Fibroblast of lung (primary cell): ENCODE results near the gene NADK. TPM values are rescaled to one million over a fixed set of nuclear protein-coding genes. Genes with fewer than 3 reads are reported as not detected.

ENCODE experiments used
- DNase-seq, 2 donors: peaks; one replicate each; pipeline versions ENCODE4 v3.0.0 to v3.0.0-alpha.2; 2010; ENCODE audit warnings: low read depth in 2 of 2
- H2AFZ ChIP-seq: 2 replicates; pipeline ENCODE4 v1.5.1; 2012; ENCODE audit warnings: low read length, control low read depth, inconsistent platforms
- H3K27ac ChIP-seq: 2 replicates; pipeline ENCODE4 v1.5.1; 2011; ENCODE audit warnings: low read length, control low read depth; ENCODE audit not compliant: insufficient read depth
- H3K27me3 ChIP-seq: 2 replicates; pipeline ENCODE4 v1.5.1; 2011; ENCODE audit warnings: mild to moderate bottlenecking, low read length; ENCODE audit not compliant: control insufficient read depth, insufficient read depth
- H3K36me3 ChIP-seq: 2 replicates; pipeline ENCODE4 v1.5.1; 2011; ENCODE audit warnings: low read length; ENCODE audit not compliant: control insufficient read depth, insufficient read depth
- H3K4me1 ChIP-seq: 2 replicates; pipeline ENCODE4 v1.5.1; 2011; ENCODE audit warnings: low read length; ENCODE audit not compliant: control insufficient read depth, insufficient read depth; ENCODE audit errors: extremely low read depth
- H3K4me2 ChIP-seq: 2 replicates; pipeline ENCODE4 v1.5.1; 2011; ENCODE audit warnings: low read length, control low read depth; ENCODE audit not compliant: insufficient read depth; ENCODE audit errors: extremely low read depth
- H3K4me3 ChIP-seq, 4 experiments: fragments of 200-600 bp in 1 of 4; sonication (generic) in 1 of 4; replicated peaks in 1 of 4; 2 replicates each; pipeline ENCODE4 v1.5.1; 2011 to 2016; ENCODE audit warnings: low read length in 4 of 4, low read depth in 3 of 4, mild to moderate bottlenecking in 3 of 4, control low read depth in 2 of 4, inconsistent platforms in 1 of 4, mixed read lengths in 1 of 4; ENCODE audit not compliant: insufficient read depth in 1 of 4; ENCODE audit errors: control extremely low read depth in 1 of 4
- H3K79me2 ChIP-seq: 2 replicates; pipeline ENCODE4 v1.5.1; 2012; ENCODE audit warnings: mild to moderate bottlenecking, low read length, inconsistent platforms; ENCODE audit not compliant: control insufficient read depth, insufficient read depth
- H3K9ac ChIP-seq: 2 replicates; pipeline ENCODE4 v1.5.1; 2011; ENCODE audit warnings: mild to moderate bottlenecking, low read length, control low read depth; ENCODE audit not compliant: insufficient read depth
- H3K9me3 ChIP-seq: 2 replicates; pipeline ENCODE4 v1.5.1; 2012; ENCODE audit warnings: low read depth, low read length; ENCODE audit not compliant: control insufficient read depth, insufficient read depth
- H4K20me1 ChIP-seq: 2 replicates; pipeline ENCODE4 v1.5.1; 2011; ENCODE audit warnings: low read length; ENCODE audit not compliant: control insufficient read depth, insufficient read depth; ENCODE audit errors: extremely low read depth
- CTCF ChIP-seq, 2 donors: IDR thresholded peaks in 1 of 2; conservative IDR thresholded peaks in 1 of 2; 1 replicate in 1 of 2; 2 replicates in 1 of 2; pipeline ENCODE4 v1.5.1; 2011 to 2012; ENCODE audit warnings: low read length in 2 of 2, control low read depth in 1 of 2, inconsistent platforms in 1 of 2, low read depth in 1 of 2, mild to moderate bottlenecking in 1 of 2
- EZH2 ChIP-seq: IDR thresholded peaks from 2 replicates; pipeline ENCODE4 v1.5.1; 2012; ENCODE audit warnings: low read length, control low read depth, mild to moderate bottlenecking; ENCODE audit errors: missing control alignments
- polyA plus RNA-seq, 2 donors: library from polyadenylated mRNA; depleted of rRNA in 1 of 2; stranded (reverse) in 1 of 2; unstranded in 1 of 2; fragments of >200 nt; gene quantifications; 2 replicates each; pipeline ENCODE4 v1.2.1, GENCODE V29; 2011 to 2012; ENCODE audit warnings: missing spikeins in 1 of 2
- total RNA-seq: library from RNA; depleted of rRNA; stranded (reverse); fragments of >200 nt; gene quantifications from 2 replicates; pipeline ENCODE4 v1.2.1, GENCODE V29; 2014

The NADK gene
- total and polyA plus RNA-seq, 2 donors (not counting 1 experiment from before 2014, with no cell fraction given) = 32.7 to 35.0 TPM

GRCh38 chr1:1763657-1764621, 14.3 kb downstream of the NADK start:
- no peak overlapping the region for H3K27ac ChIP-seq

GRCh38 chr1:1761504-1762376, 16.5 kb downstream of the NADK start:
- H3K27me3 ChIP-seq = no peaks in the 10 kb centered on the region
- no peak overlapping the region for H3K9ac ChIP-seq
- DNase-seq = no peak
- H2AFZ ChIP-seq = no peak overlapping the region
- H3K27ac ChIP-seq = no peak overlapping the region
- H3K36me3 ChIP-seq = peaks cover 27% of the 10 kb centered on the region
- no peak for TF ChIP-seq CTCF (conservative IDR thresholded peaks at IDR 0.05 in 1 of 2, IDR thresholded peaks at IDR 0.05 in 1 of 2; ENCODE audit: low read depth in 1 of 2, low read length in 2 of 2)
- no peak for TF ChIP-seq EZH2
- no peaks in the 10 kb centered on the region for H3K9me3 ChIP-seq
- H4K20me1 ChIP-seq = no peaks in the 10 kb centered on the region
- H3K4me2 ChIP-seq = no peak overlapping the region
- H3K79me2 ChIP-seq = peaks cover 11% of the 10 kb centered on the region
- no peak overlapping the region for H3K4me3 ChIP-seq
- H3K4me1 ChIP-seq = no peaks in the 10 kb centered on the region

More at GRCh38 chr1:1763657-1764621, 14.3 kb downstream of the NADK start:
- Histone ChIP-seq H3K27me3 (no peaks in the 10 kb centered on the region), H3K4me3 (no peak overlapping the region), H3K36me3 (peaks cover 25% of the 10 kb centered on the region), H4K20me1 (no peaks in the 10 kb centered on the region), H3K9me3 (no peaks in the 10 kb centered on the region), H2AFZ (no peak overlapping the region), H3K4me2 (no peak overlapping the region), H3K9ac (no peak overlapping the region), H3K4me1 (no peaks in the 10 kb centered on the region), H3K79me2 (peaks cover 26% of the 10 kb centered on the region)
- TF ChIP-seq EZH2 (no peak), CTCF (conservative IDR thresholded peaks at IDR 0.05 in 1 of 2, IDR thresholded peaks at IDR 0.05 in 1 of 2; ENCODE audit: low read depth in 1 of 2, low read length in 2 of 2) (no peak)
- peak in 1 of 2 donors; percentile 14 for DNase-seq

GRCh38 chr1:1760715-1761114, 17.6 kb downstream of the NADK start:
- H3K79me2 ChIP-seq = peaks cover 9% of the 10 kb centered on the region
- no peaks in the 10 kb centered on the region for H3K27me3 ChIP-seq
- no peaks in the 10 kb centered on the region for H3K4me1 ChIP-seq
- H3K4me3 ChIP-seq = no peak overlapping the region
- no peaks in the 10 kb centered on the region for H3K9me3 ChIP-seq
- no peak overlapping the region for H3K9ac ChIP-seq
- TF ChIP-seq CTCF (conservative IDR thresholded peaks at IDR 0.05 in 1 of 2, IDR thresholded peaks at IDR 0.05 in 1 of 2; ENCODE audit: low read depth in 1 of 2, low read length in 2 of 2) (no peak), EZH2 (no peak)
- no peak overlapping the region for H2AFZ ChIP-seq
- no peaks in the 10 kb centered on the region for H4K20me1 ChIP-seq
- H3K36me3 ChIP-seq = peaks cover 31% of the 10 kb centered on the region
- no peak overlapping the region for H3K4me2 ChIP-seq
- H3K27ac ChIP-seq = no peak overlapping the region
- DNase-seq = no peak
